GM19035 (cell line): ENCODE measurements around the gene DTD1.

ENCODE experiments used
- ATAC-seq: cut with Tn5 transposase; IDR thresholded peaks from one replicate; pipeline ENCODE4 v1.9.1; 2021; ENCODE audit not compliant: unreplicated experiment

Gene DTD1

GRCh38 chr20:18587665-18588573 is at the start of gene DTD1:
Gene DTD1, plus strand, starts transcription at chr20:18588054. Its CDS starts 19 bp downstream, at chr20:18588073.
- peak; percentile 90 for ATAC-seq

GRCh38 chr20:18541741-18542140 is 46.1 kb upstream of the DTD1 start:
- ATAC-seq = no peak

GRCh38 chr20:18543216-18543615 is 44.6 kb upstream of the DTD1 start:
- no peak for ATAC-seq

GRCh38 chr20:18543932-18544331 is 43.9 kb upstream of the DTD1 start:
- ATAC-seq = no peak

GRCh38 chr20:18545566-18545965 is 42.3 kb upstream of the DTD1 start:
- no peak for ATAC-seq

GRCh38 chr20:18548465-18548864 is 39.4 kb upstream of the DTD1 start:
- ATAC-seq = no peak

- ATAC-seq = no peak
These were observed 34.1 kb upstream of the DTD1 start for GRCh38 chr20:18553746-18554145.

- ATAC-seq = peak; percentile 99
These were observed 20.7 kb upstream of the DTD1 start, which contains the start of gene SMIM26 for GRCh38 chr20:18566892-18567738. Gene SMIM26, plus strand, starts transcription at chr20:18567432. Its CDS starts 47 bp downstream, at chr20:18567479.

- ATAC-seq = peak; percentile 18
These were observed 20.1 kb upstream of the DTD1 start for GRCh38 chr20:18567739-18568091.

- no peak for ATAC-seq
These were observed 16.8 kb upstream of the DTD1 start for GRCh38 chr20:18571009-18571408.

- ATAC-seq = no peak
These were observed 16.3 kb upstream of the DTD1 start for GRCh38 chr20:18571578-18571977.

- no peak for ATAC-seq
These were observed 9.9 kb upstream of the DTD1 start for GRCh38 chr20:18577942-18578341.

- ATAC-seq = no peak
These were observed 9.3 kb upstream of the DTD1 start for GRCh38 chr20:18578581-18578980.

GRCh38 chr20:18580012-18580411 is 7.8 kb upstream of the DTD1 start:
- ATAC-seq = no peak

- no peak for ATAC-seq
These were observed 2.7 kb upstream of the DTD1 start for GRCh38 chr20:18585134-18585533.

- ATAC-seq = peak; percentile 2
These were observed 700 bp downstream of the DTD1 start for GRCh38 chr20:18588574-18588933.

GRCh38 chr20:18589941-18590674 is 2.3 kb downstream of the DTD1 start:
- no peak for ATAC-seq

GRCh38 chr20:18596270-18596669 is 8.4 kb downstream of the DTD1 start:
- no peak for ATAC-seq

GRCh38 chr20:18609741-18610140 is 21.9 kb downstream of the DTD1 start:
- no peak for ATAC-seq

- ATAC-seq = no peak
These were observed 23.6 kb downstream of the DTD1 start for GRCh38 chr20:18611492-18611891.

GRCh38 chr20:18613553-18613952 is 25.7 kb downstream of the DTD1 start:
- no peak for ATAC-seq
